ENCODE results near the gene KCNQ1. TPM values are rescaled to one million over a fixed set of nuclear protein-coding genes. Genes with fewer than 3 reads are reported as not detected.
A peak's percentile ranks its signal among the peaks of the same experiment; 100 is the strongest.

Gene KCNQ1
- total RNA-seq, 4 donors from 2014 or later, result 0.81 to 2.2 (median 1.6) TPM

DNA sequence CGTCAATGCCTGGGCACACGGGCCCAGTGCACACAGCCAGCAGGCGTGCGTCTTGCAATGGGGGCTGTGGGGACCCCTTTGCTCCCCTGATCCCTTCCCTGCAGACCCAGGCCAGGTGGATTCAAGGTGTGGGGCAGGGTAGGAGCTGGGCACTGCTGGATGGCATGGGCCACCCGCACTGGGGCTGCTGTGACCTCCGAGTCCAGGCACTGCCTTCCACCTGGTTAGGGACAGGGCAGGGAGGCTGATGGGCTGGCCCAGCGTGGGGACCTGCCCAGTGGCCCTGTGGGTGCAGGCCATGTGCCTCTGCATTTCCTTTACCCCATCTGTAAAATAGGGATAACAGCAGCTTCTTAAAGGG is 22.9 kb downstream of the KCNQ1 start:
- intact Hi-C loops (cut with DNase I; ENCODE audit: low total_unique reads), result no loop called here
- no peak for TF ChIP-seq POLR2A (IDR thresholded peaks at IDR 0.05)
- TF ChIP-seq, protein P1, sequence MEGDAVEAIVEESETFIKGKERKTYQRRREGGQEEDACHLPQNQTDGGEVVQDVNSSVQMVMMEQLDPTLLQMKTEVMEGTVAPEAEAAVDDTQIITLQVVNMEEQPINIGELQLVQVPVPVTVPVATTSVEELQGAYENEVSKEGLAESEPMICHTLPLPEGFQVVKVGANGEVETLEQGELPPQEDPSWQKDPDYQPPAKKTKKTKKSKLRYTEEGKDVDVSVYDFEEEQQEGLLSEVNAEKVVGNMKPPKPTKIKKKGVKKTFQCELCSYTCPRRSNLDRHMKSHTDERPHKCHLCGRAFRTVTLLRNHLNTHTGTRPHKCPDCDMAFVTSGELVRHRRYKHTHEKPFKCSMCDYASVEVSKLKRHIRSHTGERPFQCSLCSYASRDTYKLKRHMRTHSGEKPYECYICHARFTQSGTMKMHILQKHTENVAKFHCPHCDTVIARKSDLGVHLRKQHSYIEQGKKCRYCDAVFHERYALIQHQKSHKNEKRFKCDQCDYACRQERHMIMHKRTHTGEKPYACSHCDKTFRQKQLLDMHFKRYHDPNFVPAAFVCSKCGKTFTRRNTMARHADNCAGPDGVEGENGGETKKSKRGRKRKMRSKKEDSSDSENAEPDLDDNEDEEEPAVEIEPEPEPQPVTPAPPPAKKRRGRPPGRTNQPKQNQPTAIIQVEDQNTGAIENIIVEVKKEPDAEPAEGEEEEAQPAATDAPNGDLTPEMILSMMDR (IDR thresholded peaks at IDR 0.05), result no peak
- DNase-seq (ENCODE audit: low spot score in 2 of 2), result peak in 1 of 2 donors; percentile 60
- H3K4me3 ChIP-seq (ENCODE audit: low read depth, poor library complexity, severe bottlenecking), result no peak overlapping the region
- WGBS, 2 donors, result 89 to 95% methylated on average over 5 to 7 of the region's 7 CpGs

DNA sequence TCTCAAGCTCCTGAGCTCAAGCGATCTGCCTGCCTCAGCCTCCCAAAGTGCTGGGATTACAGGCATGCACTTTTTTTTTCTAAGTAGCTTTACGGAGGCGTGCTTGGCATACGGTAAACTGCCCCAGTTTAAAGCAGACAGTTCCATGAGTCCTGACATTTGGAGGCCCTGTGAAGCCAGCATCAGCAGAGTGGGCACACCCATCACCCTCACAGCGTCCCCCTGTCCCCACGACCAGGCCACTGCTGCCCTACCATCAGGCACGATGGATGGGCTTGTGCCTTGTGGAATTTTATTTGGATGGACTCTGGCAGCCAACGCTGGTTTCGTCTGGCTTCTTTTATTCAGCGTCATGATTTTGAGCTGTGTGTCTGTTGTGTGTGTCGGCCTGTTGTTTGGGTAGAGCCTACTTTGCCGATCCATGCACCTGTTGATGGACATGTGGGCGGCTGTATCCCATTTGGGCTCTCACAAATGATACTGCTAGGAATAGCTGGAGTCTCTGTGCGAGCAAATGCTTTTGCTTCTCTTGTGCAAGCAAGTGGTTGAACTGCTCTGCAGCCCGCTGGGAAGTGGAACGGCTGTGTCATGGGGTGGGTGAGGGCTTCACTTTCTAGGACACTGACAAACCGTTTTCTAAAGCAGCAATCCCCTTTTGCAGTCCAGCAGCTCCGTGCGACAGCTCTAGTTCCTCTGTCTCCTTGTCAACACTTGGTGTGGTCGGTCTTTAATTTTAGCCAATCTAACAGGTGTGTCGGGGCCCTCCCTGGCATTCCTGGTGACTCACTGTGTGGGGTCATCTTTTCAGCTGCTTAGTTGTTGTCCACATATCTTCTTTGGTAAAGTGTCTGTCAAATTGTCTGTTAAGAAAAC is 23.8 kb downstream of the KCNQ1 start:
- no peak overlapping the region for H3K4me3 ChIP-seq (ENCODE audit: low read depth, poor library complexity, severe bottlenecking)
- DNase-seq (ENCODE audit: low spot score in 2 of 2), result peak; percentile 4 to 60
- intact Hi-C loops (cut with DNase I; ENCODE audit: low total_unique reads), result no loop called here
- WGBS, 2 donors, result 80 to 83% methylated on average over 21 of the region's 21 CpGs
- no peak for TF ChIP-seq POLR2A (IDR thresholded peaks at IDR 0.05)
- TF ChIP-seq, protein P1 (IDR thresholded peaks at IDR 0.05), result no peak

DNA sequence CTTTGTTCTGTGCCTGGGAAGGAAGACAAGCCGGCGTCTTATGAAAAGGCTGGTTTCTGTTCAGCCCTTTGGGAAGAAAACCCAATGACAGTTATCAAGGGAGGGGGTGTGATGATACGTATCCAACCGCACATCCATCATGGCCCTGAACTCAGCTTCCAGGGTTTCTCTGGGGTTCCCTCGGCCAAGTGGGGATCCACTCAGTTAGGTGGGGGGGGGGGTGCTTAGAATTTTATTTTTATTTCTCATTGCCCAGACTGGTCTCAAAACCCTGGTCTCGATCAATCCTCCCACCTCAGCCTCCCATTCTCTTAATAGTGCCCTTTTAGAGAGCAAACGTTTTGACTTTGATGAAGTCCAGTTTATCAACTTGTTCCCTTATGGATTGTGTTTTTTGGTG is 25.7 kb downstream of the KCNQ1 start:
- intact Hi-C loops (cut with DNase I; ENCODE audit: low total_unique reads), result no loop called here
- no peak for TF ChIP-seq POLR2A (IDR thresholded peaks at IDR 0.05)
- TF ChIP-seq, protein P1 (IDR thresholded peaks at IDR 0.05), result no peak
- DNase-seq (ENCODE audit: low spot score in 2 of 2), result peak; percentile 4 to 25
- WGBS, 2 donors, result 80% methylated on average over 7 of the region's 7 CpGs
- H3K4me3 ChIP-seq (ENCODE audit: low read depth, poor library complexity, severe bottlenecking), result no peak overlapping the region

DNA sequence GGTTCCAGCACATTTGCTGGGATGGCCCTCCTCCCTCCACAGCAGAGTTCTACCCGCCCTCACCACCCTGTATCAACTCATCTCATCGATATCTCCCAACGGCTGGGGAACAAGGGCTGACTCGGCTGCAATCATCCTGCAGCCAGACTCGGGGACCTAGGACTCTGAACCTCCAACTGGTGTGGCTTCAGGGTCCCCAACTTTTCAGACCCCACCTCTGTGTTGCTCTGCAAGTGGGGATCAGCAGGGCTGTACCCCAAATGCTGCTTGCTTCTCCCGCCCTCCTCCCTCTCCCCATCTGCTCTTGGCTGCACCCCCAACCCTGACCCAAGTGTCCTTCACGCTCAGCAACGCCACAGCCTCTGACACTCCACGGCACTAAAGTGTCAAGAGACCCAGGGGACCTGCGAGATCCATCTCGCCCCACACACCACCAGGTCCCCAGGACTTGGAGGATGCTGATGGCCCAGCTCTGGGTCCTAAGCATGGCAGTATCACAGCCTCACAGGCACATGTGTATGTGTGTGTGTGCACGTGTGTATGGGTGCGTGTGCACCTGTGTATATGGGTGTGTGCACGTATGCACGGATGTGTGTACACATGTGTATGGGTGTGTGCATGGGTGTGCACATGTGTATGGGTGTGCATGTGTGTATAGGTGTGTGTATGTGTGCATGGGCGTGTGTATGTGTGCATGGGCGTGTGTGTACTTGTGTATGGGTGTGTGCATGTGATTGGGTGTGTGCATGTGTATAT is 26.4 kb downstream of the KCNQ1 start:
- TF ChIP-seq POLR2A (IDR thresholded peaks at IDR 0.05), result no peak
- TF ChIP-seq, protein P1 (IDR thresholded peaks at IDR 0.05), result no peak
- intact Hi-C loops (cut with DNase I; ENCODE audit: low total_unique reads), result no loop called here
- H3K4me3 ChIP-seq (ENCODE audit: low read depth, poor library complexity, severe bottlenecking), result no peak overlapping the region
- peak; percentile 8 to 77 for DNase-seq (ENCODE audit: low spot score in 2 of 2)
- WGBS, 2 donors, result 78 to 80% methylated on average over 17 of the region's 17 CpGs

DNA sequence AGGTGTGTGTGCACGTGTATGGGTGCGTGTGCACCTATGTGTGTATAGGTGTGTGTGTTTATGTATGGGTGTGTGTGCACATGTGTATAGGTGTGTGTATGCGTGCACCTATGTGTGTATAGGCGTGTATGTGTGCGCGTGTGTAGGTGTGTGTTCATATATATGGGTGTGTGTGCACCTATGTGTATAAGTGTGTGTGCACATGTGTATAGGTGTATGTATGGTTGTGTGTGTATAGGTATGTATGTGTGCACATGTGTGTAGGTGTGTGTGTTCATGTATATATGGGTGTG is 26.9 kb downstream of the KCNQ1 start:
- peak in 1 of 2 donors; percentile 26 for DNase-seq (ENCODE audit: low spot score in 2 of 2)
- TF ChIP-seq POLR2A (IDR thresholded peaks at IDR 0.05), result no peak
- TF ChIP-seq, protein P1 (IDR thresholded peaks at IDR 0.05), result no peak
- WGBS, 2 donors, result 85 to 88% methylated on average over 6 of the region's 6 CpGs
- no peak overlapping the region for H3K4me3 ChIP-seq (ENCODE audit: low read depth, poor library complexity, severe bottlenecking)
- intact Hi-C loops (cut with DNase I; ENCODE audit: low total_unique reads), result no loop called here

Measured in lower leg skin (tissue), 4 donors.